Keratinocyte (primary cell): ENCODE measurements around the gene SMPDL3A. TPM values are rescaled to one million over a fixed set of nuclear protein-coding genes. Genes with fewer than 3 reads are reported as not detected.

ENCODE experiments used
- DNase-seq: peaks from one replicate; pipeline ENCODE4 v3.0.0-alpha.2; 2011; ENCODE audit warnings: low read depth, missing footprints, low spot score
- FAIRE-seq: peaks from 2 replicates; lab custom pipeline; 2011; peaks lifted over from hg19 to GRCh38; lab: Jason Lieb, UNC
- H2AFZ ChIP-seq: 2 replicates; pipeline ENCODE4 v1.6.0; 2012; ENCODE audit warnings: low read length, control low read depth, inconsistent platforms; ENCODE audit not compliant: control insufficient read depth
- H3K27ac ChIP-seq: 2 replicates; pipeline ENCODE4 v1.5.1; 2011; ENCODE audit warnings: low read length; ENCODE audit not compliant: control insufficient read depth, insufficient read depth
- H3K27me3 ChIP-seq: 3 replicates; pipeline ENCODE4 v1.6.0; 2011; ENCODE audit warnings: low read length; ENCODE audit not compliant: control insufficient read depth, insufficient read depth; ENCODE audit errors: extremely low read depth
- H3K36me3 ChIP-seq, 2 experiments: 2 replicates in 1 of 2; 3 replicates in 1 of 2; pipeline ENCODE4 v1.5.1; 2011; ENCODE audit warnings: low read length in 2 of 2, mild to moderate bottlenecking in 1 of 2; ENCODE audit not compliant: control insufficient read depth in 2 of 2, insufficient read depth in 2 of 2; ENCODE audit errors: extremely low read depth in 1 of 2
- H3K4me1 ChIP-seq: 3 replicates; pipeline ENCODE4 v1.5.1; 2011; ENCODE audit warnings: low read length; ENCODE audit not compliant: control insufficient read depth, insufficient read depth; ENCODE audit errors: extremely low read depth
- H3K4me2 ChIP-seq: 3 replicates; pipeline ENCODE4 v1.6.0; 2011; ENCODE audit warnings: low read depth, low read length; ENCODE audit not compliant: control insufficient read depth, insufficient read depth; ENCODE audit errors: extremely low read depth
- H3K4me3 ChIP-seq, 3 experiments: fragments of 200-600 bp in 1 of 3; sonication (generic) in 1 of 3; 2 replicates in 2 of 3; 3 replicates in 1 of 3; pipeline ENCODE4 v1.5.1; 2011 to 2016; ENCODE audit warnings: low read length in 3 of 3, mild to moderate bottlenecking in 3 of 3, control low read depth in 2 of 3, inconsistent platforms in 1 of 3, low read depth in 1 of 3, mixed read lengths in 1 of 3, mixed run types in 1 of 3, moderate library complexity in 1 of 3; ENCODE audit not compliant: control insufficient read depth in 2 of 3, insufficient read depth in 2 of 3; ENCODE audit errors: extremely low read depth in 1 of 3
- H3K79me2 ChIP-seq: 2 replicates; pipeline ENCODE4 v1.6.0; 2012; ENCODE audit warnings: low read length; ENCODE audit not compliant: control insufficient read depth, insufficient read depth
- H3K9ac ChIP-seq: 3 replicates; pipeline ENCODE4 v1.6.0; 2011; ENCODE audit warnings: low read length; ENCODE audit not compliant: control insufficient read depth, insufficient read depth; ENCODE audit errors: extremely low read depth
- H3K9me1 ChIP-seq: 3 replicates; pipeline ENCODE4 v1.6.0; 2011; ENCODE audit warnings: low read length; ENCODE audit not compliant: control insufficient read depth, insufficient read depth; ENCODE audit errors: extremely low read depth
- H3K9me3 ChIP-seq: 2 replicates; pipeline ENCODE4 v1.5.1; 2012; ENCODE audit warnings: low read depth, low read length; ENCODE audit not compliant: control insufficient read depth
- H4K20me1 ChIP-seq: 3 replicates; pipeline ENCODE4 v1.6.0; 2011; ENCODE audit warnings: low read length; ENCODE audit not compliant: control insufficient read depth, insufficient read depth; ENCODE audit errors: extremely low read depth
- CTCF ChIP-seq, 3 experiments: IDR thresholded peaks in 1 of 3; conservative IDR thresholded peaks in 1 of 3; optimal IDR thresholded peaks in 1 of 3; 2 replicates in 2 of 3; 3 replicates in 1 of 3; pipeline versions ENCODE3 to v1.5.1; 2011; ENCODE audit warnings: low read length in 3 of 3, mild to moderate bottlenecking in 3 of 3, moderate library complexity in 2 of 3, control low read depth in 1 of 3, inconsistent platforms in 1 of 3; ENCODE audit not compliant: insufficient read depth in 2 of 3; ENCODE audit errors: extremely low read depth in 1 of 3
- EZH2 ChIP-seq: IDR thresholded peaks from one replicate; pipeline ENCODE4 v1.6.1; 2012; ENCODE audit warnings: inconsistent platforms, mild to moderate bottlenecking, low read length, moderate library complexity
- dilution Hi-C: fragments of 300-500 bp; cut with MboI; formaldehyde crosslinking; loops from one replicate; pipeline ENCODE4 v1.7.0; 2020; ENCODE audit warnings: low sequenced_read_pairs; ENCODE audit not compliant: extremely low pct_ligation_motif_present
- polyA plus RNA-seq, 5 experiments: library from polyadenylated mRNA; depleted of rRNA in 3 of 5; stranded (reverse) in 3 of 5; stranded (forward) in 1 of 5; unstranded in 1 of 5; fragments of >200 nt; gene quantifications; 1 replicate in 1 of 5; 2 replicates in 3 of 5; 3 replicates in 1 of 5; pipeline versions ENCODE4 v1.2.1 to v1.2.3, GENCODE V29; 2011 to 2012; ENCODE audit warnings: missing spikeins in 2 of 5, low read depth in 1 of 5, low replicate concordance in 1 of 5

Gene SMPDL3A
- polyA plus RNA-seq, 1 donor (not counting 4 experiments of a cell fraction or from before 2014, with no cell fraction given), result 10.8 TPM

- Histone ChIP-seq H2AFZ (no peak overlapping the region), H3K9me3 (no peaks in the 10 kb centered on the region), H3K27ac (no peak overlapping the region), H3K9ac (no peak overlapping the region), H4K20me1 (no peaks in the 10 kb centered on the region), H3K36me3 (no peaks in the 10 kb centered on the region), H3K79me2 (no peaks in the 10 kb centered on the region), H3K4me3 (no peak overlapping the region), H3K9me1 (no peaks in the 10 kb centered on the region), H3K4me2 (no peak overlapping the region), H3K4me1 (no peaks in the 10 kb centered on the region), H3K27me3 (no peaks in the 10 kb centered on the region)
- dilution Hi-C loops, result no loop called here
- FAIRE-seq, result no peak
- TF ChIP-seq EZH2 (no peak), CTCF (optimal IDR thresholded peaks at IDR 0.05 in 1 of 3, IDR thresholded peaks at IDR 0.05 in 1 of 3, conservative IDR thresholded peaks at IDR 0.05 in 1 of 3; ENCODE audit: extremely low read depth in 1 of 3, insufficient read depth in 2 of 3, low read length in 3 of 3) (no peak)
- DNase-seq, result no peak
These were observed 20.6 kb downstream of the SMPDL3A start for GRCh38 chr6:122809691-122810090.

GRCh38 chr6:122810189-122810588 lies 21.1 kb downstream of the SMPDL3A start:
- H3K4me2 ChIP-seq, result no peak overlapping the region
- dilution Hi-C loops, result no loop called here
- no peaks in the 10 kb centered on the region for H3K79me2 ChIP-seq
- no peak overlapping the region for H3K4me3 ChIP-seq
- H3K9me1 ChIP-seq, result no peaks in the 10 kb centered on the region
- no peaks in the 10 kb centered on the region for H3K4me1 ChIP-seq
- no peaks in the 10 kb centered on the region for H3K36me3 ChIP-seq
- H2AFZ ChIP-seq, result peak overlapping the region; percentile 62
- no peaks in the 10 kb centered on the region for H4K20me1 ChIP-seq
- H3K9me3 ChIP-seq, result no peaks in the 10 kb centered on the region
- no peak for FAIRE-seq
- no peak for DNase-seq
- no peak overlapping the region for H3K27ac ChIP-seq
- H3K27me3 ChIP-seq, result no peaks in the 10 kb centered on the region
- no peak for TF ChIP-seq CTCF (optimal IDR thresholded peaks at IDR 0.05 in 1 of 3, IDR thresholded peaks at IDR 0.05 in 1 of 3, conservative IDR thresholded peaks at IDR 0.05 in 1 of 3; ENCODE audit: extremely low read depth in 1 of 3, insufficient read depth in 2 of 3, low read length in 3 of 3)
- TF ChIP-seq EZH2, result no peak
- H3K9ac ChIP-seq, result no peak overlapping the region
